Nephron progenitor cell (in vitro differentiated cells): Measurements from ENCODE around the gene ARHGEF11.

ENCODE experiments used
- DNase-seq: peaks from one replicate; pipeline ENCODE4 v3.0.0; 2021
- H3K27ac Mint-ChIP-seq: 2 replicates; pipeline ENCODE4 v1.8.0; 2021; ENCODE audit warnings: mild to moderate bottlenecking, moderate library complexity, mixed read lengths
- H3K27me3 Mint-ChIP-seq: 2 replicates; pipeline ENCODE4 v1.8.0; 2021; ENCODE audit warnings: mild to moderate bottlenecking, low read depth, mixed read lengths; ENCODE audit not compliant: poor library complexity
- H3K36me3 Mint-ChIP-seq: 2 replicates; pipeline ENCODE4 v1.8.0; 2021; ENCODE audit warnings: low read depth, mixed read lengths
- H3K4me1 Mint-ChIP-seq: 2 replicates; pipeline ENCODE4 v1.8.0; 2021; ENCODE audit warnings: mixed read lengths
- H3K4me3 Mint-ChIP-seq: 2 replicates; pipeline ENCODE4 v1.8.0; 2021; ENCODE audit warnings: mild to moderate bottlenecking, moderate library complexity, mixed read lengths
- H3K9me3 Mint-ChIP-seq: 2 replicates; pipeline ENCODE4 v1.8.0; 2021; ENCODE audit warnings: mild to moderate bottlenecking, moderate library complexity, mixed read lengths
- CTCF ChIP-seq: fragments of 200-600 bp; sonication (generic); IDR thresholded peaks from 2 replicates; pipeline ENCODE4 v1.5.0; 2021; ENCODE audit warnings: antibody characterized with exemption

ARHGEF11 gene

GRCh38 chr1:156906206-156906906, 139.2 kb downstream of the ARHGEF11 start:
- no peak overlapping the region for H3K4me3 Mint-ChIP-seq
- H3K27me3 Mint-ChIP-seq: peaks cover 24% of the 10 kb centered on the region

GRCh38 chr1:156905651-156906050, 139.9 kb downstream of the ARHGEF11 start:
- Mint-ChIP-seq H3K9me3 (no peaks in the 10 kb centered on the region), H3K4me3 (no peak overlapping the region), H3K27me3 (peaks cover 19% of the 10 kb centered on the region), H3K27ac (no peak overlapping the region), H3K4me1 (peaks cover 48% of the 10 kb centered on the region), H3K36me3 (peaks cover 4% of the 10 kb centered on the region)
- no peak for DNase-seq
- TF ChIP-seq CTCF: no peak

More at GRCh38 chr1:156906206-156906906, 139.2 kb downstream of the ARHGEF11 start:
- Mint-ChIP-seq H3K9me3 (no peaks in the 10 kb centered on the region), H3K27ac (no peak overlapping the region), H3K36me3 (peaks cover 4% of the 10 kb centered on the region), H3K4me1 (peaks cover 43% of the 10 kb centered on the region)
- no peak for DNase-seq
- no peak for TF ChIP-seq CTCF

GRCh38 chr1:156905176-156905575, 140.4 kb downstream of the ARHGEF11 start:
- Mint-ChIP-seq H3K27me3 (peaks cover 19% of the 10 kb centered on the region), H3K9me3 (no peaks in the 10 kb centered on the region), H3K36me3 (peaks cover 4% of the 10 kb centered on the region), H3K4me3 (no peak overlapping the region), H3K27ac (no peak overlapping the region), H3K4me1 (peaks cover 53% of the 10 kb centered on the region)
- no peak for TF ChIP-seq CTCF
- DNase-seq: no peak

GRCh38 chr1:156904187-156904959, 141.2 kb downstream of the ARHGEF11 start:
- Mint-ChIP-seq H3K27ac (no peak overlapping the region), H3K36me3 (peaks cover 4% of the 10 kb centered on the region), H3K4me3 (no peak overlapping the region), H3K9me3 (no peaks in the 10 kb centered on the region), H3K27me3 (peaks cover 18% of the 10 kb centered on the region), H3K4me1 (peaks cover 59% of the 10 kb centered on the region)
- DNase-seq: no peak
- TF ChIP-seq CTCF: no peak

GRCh38 chr1:156903328-156904091, 142.0 kb downstream of the ARHGEF11 start:
- H3K27ac Mint-ChIP-seq: no peak overlapping the region
- no peak for DNase-seq
- no peaks in the 10 kb centered on the region for H3K9me3 Mint-ChIP-seq
- no peak for TF ChIP-seq CTCF
- H3K36me3 Mint-ChIP-seq: peaks cover 4% of the 10 kb centered on the region
- peaks cover 15% of the 10 kb centered on the region for H3K27me3 Mint-ChIP-seq
- peaks cover 61% of the 10 kb centered on the region for H3K4me1 Mint-ChIP-seq
- H3K4me3 Mint-ChIP-seq: no peak overlapping the region
